ENCODE measurements around the gene AKR1C1.

The AKR1C1 gene

DNA sequence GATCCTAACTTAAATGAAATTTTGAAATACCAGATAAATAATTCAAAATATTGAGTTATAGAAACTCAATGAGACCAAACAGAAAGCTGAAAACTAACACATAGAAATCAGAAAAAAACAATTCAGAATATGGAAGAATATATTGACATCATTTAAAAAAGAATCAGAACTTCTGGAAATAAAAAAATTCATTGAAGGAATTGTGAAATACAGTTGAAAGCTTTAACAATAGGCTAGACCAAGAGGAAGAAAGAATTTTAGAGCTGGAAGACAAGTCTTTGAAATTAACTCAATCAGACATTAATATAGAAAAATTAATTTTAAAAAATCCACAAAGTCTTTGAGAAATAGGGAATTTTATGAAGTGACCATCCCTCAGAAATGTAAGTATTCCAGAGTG is 36.8 kb upstream of the AKR1C1 start:
- no peak for ATAC-seq
- TF ChIP-seq ZC3H10 (CRISPR knock-in tag; IDR thresholded peaks at IDR 0.05) (no peak), ZNF70 (CRISPR knock-in tag; IDR thresholded peaks at IDR 0.05) (no peak), ZNF8 (CRISPR knock-in tag; IDR thresholded peaks at IDR 0.05) (no peak), ZFP30 (CRISPR knock-in tag; IDR thresholded peaks at IDR 0.05) (peak; percentile 56; the same call in 1 of the 2 replicates)

DNA sequence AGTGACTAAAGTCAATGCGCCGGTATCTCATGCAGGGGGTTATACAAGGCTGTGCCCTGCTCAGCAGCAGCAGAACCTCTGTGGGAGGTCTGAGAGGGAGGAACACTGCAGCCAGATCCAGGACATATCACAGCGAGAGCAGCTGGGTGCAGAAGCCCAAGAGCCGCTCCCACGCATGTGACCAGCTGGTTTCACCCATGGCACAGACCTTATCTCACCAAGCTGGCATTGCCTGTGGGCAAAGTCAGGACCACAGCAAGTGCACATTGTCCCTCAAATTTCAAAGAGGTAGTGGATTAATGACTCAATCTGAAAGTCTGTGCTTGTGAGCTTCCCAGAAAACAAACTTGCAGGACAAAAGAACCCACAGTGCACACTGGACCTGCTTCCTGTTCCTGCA is 31.6 kb upstream of the AKR1C1 start:
- ATAC-seq, result no peak
- TF ChIP-seq, protein P1, sequence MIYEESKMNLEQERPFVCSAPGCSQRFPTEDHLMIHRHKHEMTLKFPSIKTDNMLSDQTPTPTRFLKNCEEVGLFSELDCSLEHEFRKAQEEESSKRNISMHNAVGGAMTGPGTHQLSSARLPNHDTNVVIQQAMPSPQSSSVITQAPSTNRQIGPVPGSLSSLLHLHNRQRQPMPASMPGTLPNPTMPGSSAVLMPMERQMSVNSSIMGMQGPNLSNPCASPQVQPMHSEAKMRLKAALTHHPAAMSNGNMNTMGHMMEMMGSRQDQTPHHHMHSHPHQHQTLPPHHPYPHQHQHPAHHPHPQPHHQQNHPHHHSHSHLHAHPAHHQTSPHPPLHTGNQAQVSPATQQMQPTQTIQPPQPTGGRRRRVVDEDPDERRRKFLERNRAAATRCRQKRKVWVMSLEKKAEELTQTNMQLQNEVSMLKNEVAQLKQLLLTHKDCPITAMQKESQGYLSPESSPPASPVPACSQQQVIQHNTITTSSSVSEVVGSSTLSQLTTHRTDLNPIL (CRISPR knock-in tag; IDR thresholded peaks at IDR 0.05; ENCODE audit: low read depth), result no peak
- TF ChIP-seq ZNF565 (CRISPR knock-in tag; conservative IDR thresholded peaks at IDR 0.05; ENCODE audit: low read depth) (no peak), GLIS3 (CRISPR knock-in tag; IDR thresholded peaks at IDR 0.05) (no peak), BACH2 (CRISPR knock-in tag; IDR thresholded peaks at IDR 0.05; ENCODE audit: borderline replicate concordance) (no peak), SNAI2 (CRISPR knock-in tag; IDR thresholded peaks at IDR 0.05) (no peak), ESRRG (CRISPR knock-in tag; IDR thresholded peaks at IDR 0.05) (no peak), OSR1 (CRISPR knock-in tag; IDR thresholded peaks at IDR 0.05) (no peak), ISL1 (CRISPR knock-in tag; IDR thresholded peaks at IDR 0.05) (no peak), TCF4 (CRISPR knock-in tag; IDR thresholded peaks at IDR 0.05; ENCODE audit: borderline replicate concordance) (no peak), ARNTL (CRISPR knock-in tag; IDR thresholded peaks at IDR 0.05; ENCODE audit: borderline replicate concordance, low read depth) (no peak), CSDC2 (CRISPR knock-in tag; IDR thresholded peaks at IDR 0.05) (no peak), ZC3H10 (CRISPR knock-in tag; IDR thresholded peaks at IDR 0.05) (no peak), ZFP30 (CRISPR knock-in tag; IDR thresholded peaks at IDR 0.05) (no peak)

DNA sequence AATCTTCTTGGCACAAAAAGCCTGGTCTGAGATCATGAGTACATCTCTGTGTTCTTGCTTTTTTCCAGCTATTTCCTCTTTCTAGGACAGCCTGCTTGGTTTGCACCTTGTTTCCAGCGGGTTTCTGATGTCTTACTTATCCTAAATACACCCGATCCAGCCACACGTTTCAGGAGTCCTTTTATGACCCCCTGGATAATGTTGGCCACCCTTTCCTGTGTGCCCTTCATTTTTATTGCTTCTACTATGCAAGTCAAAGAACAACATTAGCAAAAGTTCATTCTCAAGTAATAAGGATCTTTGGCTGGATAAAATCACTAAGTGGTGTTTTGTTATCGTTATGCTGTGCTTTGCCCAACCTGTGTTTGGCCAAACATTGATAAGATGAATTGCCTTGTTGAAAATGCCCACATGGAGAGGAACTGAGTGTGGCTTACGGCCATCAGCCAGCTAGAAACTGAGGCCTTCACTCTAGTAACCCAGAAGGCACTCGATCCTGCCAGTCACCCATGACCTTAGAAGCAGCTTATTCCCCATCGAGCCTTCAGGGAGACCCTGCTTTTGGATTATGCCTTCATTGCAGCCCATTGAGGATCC is 28.7 kb upstream of the AKR1C1 start:
- TF ChIP-seq BACH2 (CRISPR knock-in tag; IDR thresholded peaks at IDR 0.05; ENCODE audit: borderline replicate concordance) (no peak), ZNF565 (CRISPR knock-in tag; conservative IDR thresholded peaks at IDR 0.05; ENCODE audit: low read depth) (no peak), ARNTL (CRISPR knock-in tag; IDR thresholded peaks at IDR 0.05; ENCODE audit: borderline replicate concordance, low read depth) (no peak), ISL1 (CRISPR knock-in tag; IDR thresholded peaks at IDR 0.05) (no peak), TOX (CRISPR knock-in tag; IDR thresholded peaks at IDR 0.05; ENCODE audit: borderline replicate concordance) (no peak), ZFP3 (CRISPR knock-in tag; IDR thresholded peaks at IDR 0.05) (no peak), OSR1 (CRISPR knock-in tag; IDR thresholded peaks at IDR 0.05) (no peak), GLIS3 (CRISPR knock-in tag; IDR thresholded peaks at IDR 0.05) (no peak), ZNF8 (CRISPR knock-in tag; IDR thresholded peaks at IDR 0.05) (no peak), CSDC2 (CRISPR knock-in tag; IDR thresholded peaks at IDR 0.05) (no peak), ZNF70 (CRISPR knock-in tag; IDR thresholded peaks at IDR 0.05) (no peak), PPARA (CRISPR knock-in tag; IDR thresholded peaks at IDR 0.05; ENCODE audit: borderline replicate concordance) (no peak), ZFP30 (CRISPR knock-in tag; IDR thresholded peaks at IDR 0.05) (no peak), TCF4 (CRISPR knock-in tag; IDR thresholded peaks at IDR 0.05; ENCODE audit: borderline replicate concordance) (no peak)
- TF ChIP-seq, protein P2, sequence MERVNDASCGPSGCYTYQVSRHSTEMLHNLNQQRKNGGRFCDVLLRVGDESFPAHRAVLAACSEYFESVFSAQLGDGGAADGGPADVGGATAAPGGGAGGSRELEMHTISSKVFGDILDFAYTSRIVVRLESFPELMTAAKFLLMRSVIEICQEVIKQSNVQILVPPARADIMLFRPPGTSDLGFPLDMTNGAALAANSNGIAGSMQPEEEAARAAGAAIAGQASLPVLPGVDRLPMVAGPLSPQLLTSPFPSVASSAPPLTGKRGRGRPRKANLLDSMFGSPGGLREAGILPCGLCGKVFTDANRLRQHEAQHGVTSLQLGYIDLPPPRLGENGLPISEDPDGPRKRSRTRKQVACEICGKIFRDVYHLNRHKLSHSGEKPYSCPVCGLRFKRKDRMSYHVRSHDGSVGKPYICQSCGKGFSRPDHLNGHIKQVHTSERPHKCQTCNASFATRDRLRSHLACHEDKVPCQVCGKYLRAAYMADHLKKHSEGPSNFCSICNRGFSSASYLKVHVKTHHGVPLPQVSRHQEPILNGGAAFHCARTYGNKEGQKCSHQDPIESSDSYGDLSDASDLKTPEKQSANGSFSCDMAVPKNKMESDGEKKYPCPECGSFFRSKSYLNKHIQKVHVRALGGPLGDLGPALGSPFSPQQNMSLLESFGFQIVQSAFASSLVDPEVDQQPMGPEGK (CRISPR knock-in tag; IDR thresholded peaks at IDR 0.05; ENCODE audit: borderline replicate concordance), result no peak
- TF ChIP-seq, protein P3, sequence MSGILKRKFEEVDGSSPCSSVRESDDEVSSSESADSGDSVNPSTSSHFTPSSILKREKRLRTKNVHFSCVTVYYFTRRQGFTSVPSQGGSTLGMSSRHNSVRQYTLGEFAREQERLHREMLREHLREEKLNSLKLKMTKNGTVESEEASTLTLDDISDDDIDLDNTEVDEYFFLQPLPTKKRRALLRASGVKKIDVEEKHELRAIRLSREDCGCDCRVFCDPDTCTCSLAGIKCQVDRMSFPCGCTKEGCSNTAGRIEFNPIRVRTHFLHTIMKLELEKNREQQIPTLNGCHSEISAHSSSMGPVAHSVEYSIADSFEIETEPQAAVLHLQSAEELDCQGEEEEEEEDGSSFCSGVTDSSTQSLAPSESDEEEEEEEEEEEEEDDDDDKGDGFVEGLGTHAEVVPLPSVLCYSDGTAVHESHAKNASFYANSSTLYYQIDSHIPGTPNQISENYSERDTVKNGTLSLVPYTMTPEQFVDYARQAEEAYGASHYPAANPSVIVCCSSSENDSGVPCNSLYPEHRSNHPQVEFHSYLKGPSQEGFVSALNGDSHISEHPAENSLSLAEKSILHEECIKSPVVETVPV (CRISPR knock-in tag; IDR thresholded peaks at IDR 0.05), result no peak
- TF ChIP-seq, protein P4, sequence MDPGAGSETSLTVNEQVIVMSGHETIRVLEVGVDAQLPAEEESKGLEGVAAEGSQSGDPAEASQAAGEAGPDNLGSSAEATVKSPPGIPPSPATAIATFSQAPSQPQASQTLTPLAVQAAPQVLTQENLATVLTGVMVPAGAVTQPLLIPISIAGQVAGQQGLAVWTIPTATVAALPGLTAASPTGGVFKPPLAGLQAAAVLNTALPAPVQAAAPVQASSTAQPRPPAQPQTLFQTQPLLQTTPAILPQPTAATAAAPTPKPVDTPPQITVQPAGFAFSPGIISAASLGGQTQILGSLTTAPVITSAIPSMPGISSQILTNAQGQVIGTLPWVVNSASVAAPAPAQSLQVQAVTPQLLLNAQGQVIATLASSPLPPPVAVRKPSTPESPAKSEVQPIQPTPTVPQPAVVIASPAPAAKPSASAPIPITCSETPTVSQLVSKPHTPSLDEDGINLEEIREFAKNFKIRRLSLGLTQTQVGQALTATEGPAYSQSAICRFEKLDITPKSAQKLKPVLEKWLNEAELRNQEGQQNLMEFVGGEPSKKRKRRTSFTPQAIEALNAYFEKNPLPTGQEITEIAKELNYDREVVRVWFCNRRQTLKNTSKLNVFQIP (CRISPR knock-in tag; IDR thresholded peaks at IDR 0.05; ENCODE audit: borderline replicate concordance, low read depth), result no peak
- TF ChIP-seq, protein P1 (CRISPR knock-in tag; IDR thresholded peaks at IDR 0.05; ENCODE audit: low read depth), result no peak
- no peak for ATAC-seq
